GM12865 (cell line): ENCODE measurements around the gene ZFP36L1.

Source experiments
- DNase-seq: peaks from one replicate; pipeline ENCODE4 v3.0.0; 2010; ENCODE audit warnings: low read depth
- H3K4me3 ChIP-seq: 2 replicates; pipeline ENCODE4 v1.5.1; 2011; ENCODE audit warnings: mild to moderate bottlenecking, low read depth, low read length, control low read depth
- TF ChIP-seq, protein P1 (sequence below): IDR thresholded peaks from 2 replicates; pipeline ENCODE4 v1.5.1; 2011; ENCODE audit warnings: low read length, control low read depth, low read depth, inconsistent platforms; ENCODE audit not compliant: insufficient read depth; ENCODE audit errors: missing control alignments

ZFP36L1 gene

DNA sequence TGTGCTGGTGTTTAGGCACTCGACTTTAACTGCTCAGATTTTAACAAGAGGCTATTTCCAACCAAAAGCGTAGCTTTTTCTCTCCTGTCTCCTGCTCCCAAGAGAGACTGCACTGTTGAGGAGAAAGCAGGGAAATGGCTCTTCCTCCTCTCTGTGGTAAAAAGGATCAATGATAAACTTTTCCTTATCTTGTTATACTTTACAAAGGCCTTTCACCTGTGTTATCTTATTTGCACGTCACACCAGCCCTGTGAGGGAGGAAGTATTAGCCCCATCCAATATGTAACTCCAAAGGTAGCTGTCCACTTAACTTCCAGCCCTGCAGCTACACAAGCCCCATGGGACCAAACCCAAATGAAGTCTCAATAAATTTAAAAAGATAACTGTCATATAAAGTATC, 32.9 kb upstream of the ZFP36L1 start:
- DNase-seq: no peak
- H3K4me3 ChIP-seq: no peak overlapping the region
- TF ChIP-seq, protein P1, sequence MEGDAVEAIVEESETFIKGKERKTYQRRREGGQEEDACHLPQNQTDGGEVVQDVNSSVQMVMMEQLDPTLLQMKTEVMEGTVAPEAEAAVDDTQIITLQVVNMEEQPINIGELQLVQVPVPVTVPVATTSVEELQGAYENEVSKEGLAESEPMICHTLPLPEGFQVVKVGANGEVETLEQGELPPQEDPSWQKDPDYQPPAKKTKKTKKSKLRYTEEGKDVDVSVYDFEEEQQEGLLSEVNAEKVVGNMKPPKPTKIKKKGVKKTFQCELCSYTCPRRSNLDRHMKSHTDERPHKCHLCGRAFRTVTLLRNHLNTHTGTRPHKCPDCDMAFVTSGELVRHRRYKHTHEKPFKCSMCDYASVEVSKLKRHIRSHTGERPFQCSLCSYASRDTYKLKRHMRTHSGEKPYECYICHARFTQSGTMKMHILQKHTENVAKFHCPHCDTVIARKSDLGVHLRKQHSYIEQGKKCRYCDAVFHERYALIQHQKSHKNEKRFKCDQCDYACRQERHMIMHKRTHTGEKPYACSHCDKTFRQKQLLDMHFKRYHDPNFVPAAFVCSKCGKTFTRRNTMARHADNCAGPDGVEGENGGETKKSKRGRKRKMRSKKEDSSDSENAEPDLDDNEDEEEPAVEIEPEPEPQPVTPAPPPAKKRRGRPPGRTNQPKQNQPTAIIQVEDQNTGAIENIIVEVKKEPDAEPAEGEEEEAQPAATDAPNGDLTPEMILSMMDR: no peak

- H3K4me3 ChIP-seq: no peak overlapping the region
- DNase-seq: peak; percentile 82
- TF ChIP-seq, protein P1: peak; percentile 97
Measured at GRCh38 chr14:68824517-68825347, 31.9 kb upstream of the ZFP36L1 start.

GRCh38 chr14:68824207-68824516, 31.3 kb upstream of the ZFP36L1 start:
- TF ChIP-seq, protein P1: no peak
- DNase-seq: no peak
- no peak overlapping the region for H3K4me3 ChIP-seq

GRCh38 chr14:68823434-68824206, 30.8 kb upstream of the ZFP36L1 start:
- no peak overlapping the region for H3K4me3 ChIP-seq
- no peak for DNase-seq
- TF ChIP-seq, protein P1: no peak

DNA sequence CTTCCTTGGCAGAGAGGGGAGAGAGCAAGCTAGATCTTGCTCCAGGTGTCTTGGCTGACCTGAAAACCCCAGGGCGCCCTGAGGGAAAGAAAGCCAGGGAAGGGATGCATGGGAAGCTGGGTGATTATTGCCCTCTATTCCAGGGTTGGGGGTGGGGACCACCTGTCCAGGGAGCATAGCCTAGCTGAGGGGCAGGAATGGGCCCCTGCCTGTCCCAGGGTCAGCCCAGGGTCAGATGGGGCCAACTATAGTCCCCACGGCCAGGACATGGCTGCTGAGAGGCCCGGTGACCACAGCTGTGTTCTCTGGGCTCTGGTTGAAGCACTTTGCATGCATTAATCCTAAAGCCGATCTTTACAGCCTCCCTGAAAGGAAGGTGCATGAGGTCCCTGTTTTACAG, 30.1 kb upstream of the ZFP36L1 start:
- no peak for DNase-seq
- TF ChIP-seq, protein P1: no peak
- H3K4me3 ChIP-seq: no peak overlapping the region

DNA sequence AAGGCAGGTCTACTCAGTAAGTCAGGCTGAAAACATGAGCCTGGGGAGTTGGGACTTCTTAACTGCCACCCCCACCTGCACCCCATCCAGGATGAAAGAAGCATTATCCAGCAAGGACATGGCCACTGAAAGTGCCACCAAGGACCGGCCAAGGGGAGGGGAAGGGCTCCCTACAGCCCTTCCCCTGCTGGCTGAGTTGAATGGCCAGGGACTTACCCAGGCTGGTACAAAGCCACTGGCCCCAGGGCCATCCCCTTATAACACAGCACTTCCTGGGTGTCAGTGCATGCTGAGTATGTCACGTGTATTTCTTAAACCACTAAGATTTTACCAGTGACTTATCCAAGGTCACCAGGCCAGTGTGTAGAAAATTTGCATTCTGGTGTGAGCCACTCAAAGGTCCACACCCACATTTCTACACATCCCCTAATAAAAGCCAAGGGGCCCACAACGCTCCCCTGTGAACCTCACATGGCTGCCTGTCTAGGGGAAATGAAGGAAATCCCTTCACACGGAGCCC, 29.3 kb upstream of the ZFP36L1 start:
- TF ChIP-seq, protein P1: no peak
- peak overlapping the region; percentile 63 for H3K4me3 ChIP-seq
- peak; percentile 96 for DNase-seq
